Esophagus squamous epithelium (tissue), 5 donors: Measurements from ENCODE around the gene ARHGEF37. TPM values are rescaled to one million over a fixed set of nuclear protein-coding genes. Genes with fewer than 3 reads are reported as not detected.
A peak's percentile ranks its signal among the peaks of the same experiment; 100 is the strongest.

Experiments used
- DNase-seq: peaks from one replicate; lab custom pipeline; 2025; lab: John Stamatoyannopoulos, UW
- H3K27ac ChIP-seq, 4 donors: fragments of 200-600 bp; sonication (generic); one replicate each; pipeline ENCODE4 v1.5.1; 2016 to 2019; ENCODE audit warnings: mild to moderate bottlenecking in 1 of 4
- H3K27me3 ChIP-seq, 4 donors: fragments of 200-600 bp; sonication (generic); 1 replicate in 3 of 4; 2 replicates in 1 of 4; pipeline versions ENCODE4 v1.5.1 to v1.6.0; 2017 to 2021; ENCODE audit warnings: antibody characterized with exemption in 1 of 4
- H3K36me3 ChIP-seq, 3 donors: fragments of 200-600 bp; sonication (generic); one replicate each; pipeline ENCODE4 v1.5.1; 2016 to 2019
- H3K4me1 ChIP-seq, 3 donors: fragments of 200-600 bp; sonication (generic); one replicate each; pipeline ENCODE4 v1.5.1; 2017 to 2019
- H3K4me3 ChIP-seq, 4 donors: fragments of 200-600 bp; sonication (generic); 1 replicate in 3 of 4; 2 replicates in 1 of 4; pipeline ENCODE4 v1.5.1; 2016 to 2019; ENCODE audit warnings: mild to moderate bottlenecking in 2 of 4, moderate library complexity in 1 of 4
- H3K9me3 ChIP-seq, 3 donors: fragments of 200-600 bp; sonication (generic); one replicate each; pipeline ENCODE4 v1.5.1; 2016 to 2019
- CTCF ChIP-seq, 6 experiments: fragments of 450-650 bp in 4 of 6; fragments of 200-600 bp in 2 of 6; sonication (generic) in 2 of 6; IDR thresholded peaks; one replicate each; pipeline ENCODE4 v1.5.1; 2016 to 2019; ENCODE audit warnings: antibody characterized with exemption in 6 of 6, mild to moderate bottlenecking in 4 of 6, moderate library complexity in 4 of 6
- POLR2A ChIP-seq, 4 donors: fragments of 450-650 bp; IDR thresholded peaks; one replicate each; pipeline ENCODE4 v1.6.1; 2017; ENCODE audit warnings: antibody characterized with exemption in 4 of 4, mild to moderate bottlenecking in 4 of 4, moderate library complexity in 3 of 4
- WGBS, 2 donors: methylation state at CpG; one replicate each; pipeline ENCODE4 v1.1.5; 2018; 5-methylcytosine and 5-hydroxymethylcytosine counted together
- intact Hi-C: fragments of 100-400 bp; cut with DNase I; formaldehyde crosslinking; loops from one replicate; pipeline ENCODE4 v1.15.0; 2022
- total RNA-seq, 4 donors: library from RNA; depleted of rRNA; stranded (reverse); fragments of >200 nt; gene quantifications; one replicate each; pipeline ENCODE4 v1.1.0, GENCODE V29; 2016
- donor health status: DM: yes; HTN: yes; CAD: no.

The ARHGEF37 gene
- total RNA-seq, 4 donors from 2014 or later = 14.5 to 29.3 (median 18.0) TPM

GRCh38 chr5:149576021-149576420, 5.3 kb upstream of the ARHGEF37 start:
- Histone ChIP-seq H3K27me3 (no peaks in the 10 kb centered on the region), H3K36me3 (no peaks in the 10 kb centered on the region), H3K4me1 (peaks cover 0 to 7% (median 5%) of the 10 kb centered on the region in 3 donors), H3K9me3 (no peaks in the 10 kb centered on the region), H3K27ac (no peak overlapping the region), H3K4me3 (no peak overlapping the region)
- 82 to 87% methylated on average over 3 of the region's 3 CpGs for WGBS, 2 donors
- TF ChIP-seq CTCF (IDR thresholded peaks at IDR 0.05) (no peak), POLR2A (IDR thresholded peaks at IDR 0.05) (no peak)
- intact Hi-C loops = no loop called here
- DNase-seq = no peak

- Histone ChIP-seq H3K27ac (no peak overlapping the region), H3K9me3 (no peaks in the 10 kb centered on the region), H3K4me3 (no peak overlapping the region), H3K4me1 (peaks cover 13 to 35% (median 20%) of the 10 kb centered on the region in 3 donors), H3K27me3 (no peaks in the 10 kb centered on the region), H3K36me3 (no peaks in the 10 kb centered on the region)
- no peak for TF ChIP-seq POLR2A (IDR thresholded peaks at IDR 0.05)
- TF ChIP-seq CTCF (IDR thresholded peaks at IDR 0.05) = no peak
- intact Hi-C loops = no loop called here
- WGBS, 2 donors = 73 to 86% methylated on average over 5 of the region's 5 CpGs
- no peak for DNase-seq
Measured at GRCh38 chr5:149578896-149579295, 2.4 kb upstream of the ARHGEF37 start.

GRCh38 chr5:149580808-149581191, 498 bp upstream of the ARHGEF37 start:
- Histone ChIP-seq H3K9me3 (no peaks in the 10 kb centered on the region), H3K4me1 (peaks cover 16 to 50% (median 27%) of the 10 kb centered on the region in 3 donors), H3K27ac (peak overlapping the region; percentile 91 to 96 (median 94)), H3K4me3 (peak overlapping the region; percentile 56 to 84 (median 60)), H3K27me3 (no peaks in the 10 kb centered on the region), H3K36me3 (no peaks in the 10 kb centered on the region)
- TF ChIP-seq POLR2A (IDR thresholded peaks at IDR 0.05) = no peak
- 45 to 50% methylated on average over 7 to 10 of the region's 10 CpGs for WGBS, 2 donors
- intact Hi-C loops = no loop called here
- DNase-seq = no peak

- WGBS, 2 donors = 16 to 26% methylated on average over 9 of the region's 9 CpGs
- Histone ChIP-seq H3K9me3 (no peaks in the 10 kb centered on the region), H3K27ac (peak overlapping the region; percentile 91 to 96 (median 94)), H3K27me3 (no peaks in the 10 kb centered on the region), H3K4me1 (peaks cover 16 to 61% (median 40%) of the 10 kb centered on the region in 3 donors), H3K36me3 (no peaks in the 10 kb centered on the region), H3K4me3 (peak overlapping the region; percentile 56 to 84 (median 60))
- no peak for TF ChIP-seq CTCF (IDR thresholded peaks at IDR 0.05)
- no peak for TF ChIP-seq POLR2A (IDR thresholded peaks at IDR 0.05)
- DNase-seq = no peak
- intact Hi-C loops = no loop called here
Measured at GRCh38 chr5:149581931-149582768, 852 bp downstream of the ARHGEF37 start.

GRCh38 chr5:149583394-149583793, 2.1 kb downstream of the ARHGEF37 start:
- WGBS, 2 donors = no CpG with 5 or more reads among the region's 1 CpG
- no peak for TF ChIP-seq CTCF (IDR thresholded peaks at IDR 0.05)
- TF ChIP-seq POLR2A (IDR thresholded peaks at IDR 0.05) = no peak
- H3K27ac ChIP-seq = peak overlapping the region; percentile 84 to 94 (median 92)
- intact Hi-C loops = no loop called here
- H3K9me3 ChIP-seq = no peaks in the 10 kb centered on the region
- DNase-seq = no peak
- H3K4me1 ChIP-seq = peaks cover 16 to 74% (median 45%) of the 10 kb centered on the region in 3 donors
- no peaks in the 10 kb centered on the region for H3K36me3 ChIP-seq
- H3K27me3 ChIP-seq = no peaks in the 10 kb centered on the region
- peak overlapping the region in 1 of 4 donors; percentile 33 for H3K4me3 ChIP-seq
